Stimulated activated CD4-positive, alpha-beta T cell treated with anti-CD3 and anti-CD28 coated beads, Interleukin-2, amount 100 ng/mL, for 4 hours (primary cell): Measurements from ENCODE around the gene NEDD9.

ENCODE experiments used
- DNase-seq: peaks from one replicate; pipeline ENCODE4 v3.0.0-alpha.2; 2020; ENCODE audit warnings: low read depth

The NEDD9 gene, protein sequence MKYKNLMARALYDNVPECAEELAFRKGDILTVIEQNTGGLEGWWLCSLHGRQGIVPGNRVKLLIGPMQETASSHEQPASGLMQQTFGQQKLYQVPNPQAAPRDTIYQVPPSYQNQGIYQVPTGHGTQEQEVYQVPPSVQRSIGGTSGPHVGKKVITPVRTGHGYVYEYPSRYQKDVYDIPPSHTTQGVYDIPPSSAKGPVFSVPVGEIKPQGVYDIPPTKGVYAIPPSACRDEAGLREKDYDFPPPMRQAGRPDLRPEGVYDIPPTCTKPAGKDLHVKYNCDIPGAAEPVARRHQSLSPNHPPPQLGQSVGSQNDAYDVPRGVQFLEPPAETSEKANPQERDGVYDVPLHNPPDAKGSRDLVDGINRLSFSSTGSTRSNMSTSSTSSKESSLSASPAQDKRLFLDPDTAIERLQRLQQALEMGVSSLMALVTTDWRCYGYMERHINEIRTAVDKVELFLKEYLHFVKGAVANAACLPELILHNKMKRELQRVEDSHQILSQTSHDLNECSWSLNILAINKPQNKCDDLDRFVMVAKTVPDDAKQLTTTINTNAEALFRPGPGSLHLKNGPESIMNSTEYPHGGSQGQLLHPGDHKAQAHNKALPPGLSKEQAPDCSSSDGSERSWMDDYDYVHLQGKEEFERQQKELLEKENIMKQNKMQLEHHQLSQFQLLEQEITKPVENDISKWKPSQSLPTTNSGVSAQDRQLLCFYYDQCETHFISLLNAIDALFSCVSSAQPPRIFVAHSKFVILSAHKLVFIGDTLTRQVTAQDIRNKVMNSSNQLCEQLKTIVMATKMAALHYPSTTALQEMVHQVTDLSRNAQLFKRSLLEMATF

GRCh38 chr6:11232193-11232769, at the start of gene NEDD9:
Gene NEDD9, minus strand, starts transcription at chr6:11232668. Its CDS starts 153 bp downstream, at chr6:11232515.
- peak; percentile 94 for DNase-seq

DNA sequence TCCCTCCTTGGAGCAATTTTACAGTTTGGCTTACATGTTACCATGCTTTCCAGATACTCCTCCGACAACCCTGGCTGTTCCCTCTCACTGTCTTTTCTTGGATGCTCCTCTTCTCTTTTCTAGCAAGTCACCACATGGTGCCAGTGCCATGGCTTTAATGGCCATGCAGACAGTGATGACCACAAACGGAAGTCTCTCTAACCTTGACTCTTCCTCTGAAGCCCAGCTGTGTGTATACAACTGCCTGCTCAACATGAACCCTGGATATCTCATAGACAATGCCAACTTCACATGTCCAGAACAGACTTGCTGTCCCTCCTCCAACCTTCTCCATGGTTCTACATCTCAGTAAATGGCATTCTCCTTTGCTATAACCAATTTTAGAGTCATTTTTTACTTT, 49.8 kb upstream of the NEDD9 start:
- no peak for DNase-seq

DNA sequence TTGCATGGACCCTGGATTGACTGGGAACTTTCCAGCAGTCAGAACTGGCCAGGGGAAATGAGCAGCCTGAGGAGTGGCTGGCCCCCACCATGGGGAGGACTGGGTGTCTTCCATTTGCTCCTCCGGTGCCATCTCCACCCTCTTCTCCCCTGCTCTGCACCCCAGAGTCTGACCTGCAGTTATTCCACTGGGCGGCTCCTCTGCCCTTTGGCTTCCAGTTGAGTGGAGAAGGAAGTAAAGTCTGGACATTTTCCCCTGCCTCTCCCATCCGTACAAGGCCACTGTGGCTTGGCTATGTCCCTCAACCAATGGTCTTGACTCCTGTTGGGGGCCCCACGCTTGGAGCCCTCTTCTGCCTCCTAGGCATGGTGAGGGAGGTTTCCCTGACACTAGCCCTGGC, 47.9 kb upstream of the NEDD9 start:
- DNase-seq = no peak

DNA sequence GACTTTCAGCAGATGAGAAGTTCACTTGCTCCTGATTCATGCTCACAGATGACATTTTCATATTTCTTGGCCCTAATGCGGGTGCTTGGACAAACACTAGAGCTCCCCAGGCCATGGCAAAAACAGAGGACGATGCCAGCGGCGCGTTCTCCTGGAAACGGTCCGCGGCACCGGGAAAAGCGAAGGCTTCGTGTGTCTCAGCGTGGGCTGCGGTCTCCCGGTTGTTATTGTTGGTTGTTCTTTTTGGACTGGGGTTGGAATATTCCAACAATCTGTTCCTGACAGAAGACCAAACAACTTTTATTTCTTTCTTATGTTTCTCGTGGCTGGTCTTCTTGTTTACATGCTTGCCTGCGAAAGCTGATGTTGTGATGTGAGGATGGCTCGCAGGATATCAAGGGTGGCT, 46.8 kb upstream of the NEDD9 start:
- no peak for DNase-seq

GRCh38 chr6:11278207-11278559, 45.7 kb upstream of the NEDD9 start:
- DNase-seq = no peak

GRCh38 chr6:11277275-11278206, 45.1 kb upstream of the NEDD9 start:
- no peak for DNase-seq

DNA sequence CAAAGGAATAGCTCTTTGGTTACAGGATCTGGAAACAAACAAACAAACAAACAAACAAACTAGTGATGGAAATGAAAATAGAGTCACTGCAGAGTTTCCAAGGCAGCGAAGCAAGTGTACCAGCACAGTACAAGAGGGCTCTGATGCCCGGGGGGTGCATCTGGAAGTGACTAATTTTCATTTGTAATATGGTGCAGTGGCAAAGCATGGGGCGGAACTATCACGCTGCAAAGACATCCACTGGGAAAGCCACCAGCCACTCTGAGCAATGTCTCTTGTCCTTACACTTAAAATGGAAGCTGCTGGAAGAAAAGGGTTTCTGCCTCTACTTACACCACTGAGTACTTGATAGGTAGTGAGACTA, 44.4 kb upstream of the NEDD9 start:
- DNase-seq = no peak

- DNase-seq = no peak
These were observed 43.8 kb upstream of the NEDD9 start for GRCh38 chr6:11276228-11276627.

GRCh38 chr6:11275598-11275997, 43.1 kb upstream of the NEDD9 start:
- DNase-seq = no peak

DNA sequence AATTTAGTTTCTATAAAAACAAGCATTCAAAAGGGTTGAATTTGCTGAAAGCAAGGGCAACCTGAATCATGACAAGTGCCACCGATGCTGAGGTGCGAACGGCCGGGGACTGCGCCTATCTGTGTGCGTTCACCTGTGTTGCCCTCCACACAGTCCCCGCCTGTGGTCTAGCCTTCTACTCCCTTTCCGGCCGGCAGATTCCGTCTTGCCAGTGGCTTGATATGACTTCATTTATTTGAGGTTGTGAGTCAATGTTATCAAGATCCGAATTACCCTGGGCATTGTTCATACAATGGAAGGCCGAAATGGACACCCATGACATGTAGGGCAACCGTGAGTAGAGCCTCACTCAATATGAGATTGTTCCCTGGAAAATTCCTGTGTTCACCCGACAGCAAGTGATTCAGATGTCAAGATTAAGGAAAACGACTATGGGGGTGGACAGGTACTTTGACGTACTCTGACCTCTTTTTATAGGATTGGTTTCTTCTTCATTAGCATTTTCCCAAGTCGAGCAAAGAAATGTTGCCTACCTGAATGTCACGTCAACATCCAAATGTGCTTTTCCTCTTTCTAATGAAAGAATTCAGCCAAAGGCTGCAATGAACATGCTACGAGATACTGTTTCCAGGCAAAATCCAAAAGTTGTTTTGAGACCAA, 41.1 kb upstream of the NEDD9 start:
- no peak for DNase-seq

- no peak for DNase-seq
These were observed 40.2 kb upstream of the NEDD9 start for GRCh38 chr6:11272491-11273192.

DNA sequence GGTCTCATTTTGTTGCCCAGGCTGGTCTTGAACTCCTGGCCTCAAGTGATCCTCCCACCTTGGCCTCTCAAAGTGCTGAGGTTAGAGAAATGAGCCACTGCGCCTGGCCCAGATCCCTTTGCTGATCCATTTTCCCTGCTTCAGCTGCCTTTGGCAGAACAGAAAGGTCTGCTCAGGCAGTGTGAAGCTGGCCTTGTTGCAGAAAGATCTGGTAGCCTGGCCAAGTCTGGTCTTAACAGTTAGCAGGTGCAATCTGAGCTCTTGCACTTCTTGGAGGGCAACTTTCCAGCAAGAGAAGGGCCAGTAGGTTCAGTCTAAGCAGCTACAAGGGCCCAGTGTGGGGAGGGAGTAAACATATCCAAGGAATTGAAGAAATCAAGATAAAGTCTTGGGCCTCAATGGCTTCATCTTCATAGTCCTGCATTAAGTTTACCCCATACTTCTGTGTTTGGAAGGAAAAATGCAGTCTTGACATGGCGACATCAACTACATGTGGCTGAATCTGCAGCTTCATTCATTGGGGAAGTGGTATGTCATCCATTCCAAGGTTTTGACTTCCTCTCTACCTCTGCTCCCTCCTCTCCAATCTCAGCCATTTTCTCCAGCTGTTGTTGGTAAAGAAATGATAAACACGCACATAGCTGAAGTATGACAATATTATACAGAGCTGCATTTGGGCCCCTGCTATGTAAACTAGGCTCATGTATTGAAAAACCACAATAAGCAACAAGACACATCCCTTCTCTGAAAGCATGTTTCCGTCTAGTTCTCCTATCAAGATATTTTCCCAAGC, 39.0 kb upstream of the NEDD9 start:
- DNase-seq = no peak

DNA sequence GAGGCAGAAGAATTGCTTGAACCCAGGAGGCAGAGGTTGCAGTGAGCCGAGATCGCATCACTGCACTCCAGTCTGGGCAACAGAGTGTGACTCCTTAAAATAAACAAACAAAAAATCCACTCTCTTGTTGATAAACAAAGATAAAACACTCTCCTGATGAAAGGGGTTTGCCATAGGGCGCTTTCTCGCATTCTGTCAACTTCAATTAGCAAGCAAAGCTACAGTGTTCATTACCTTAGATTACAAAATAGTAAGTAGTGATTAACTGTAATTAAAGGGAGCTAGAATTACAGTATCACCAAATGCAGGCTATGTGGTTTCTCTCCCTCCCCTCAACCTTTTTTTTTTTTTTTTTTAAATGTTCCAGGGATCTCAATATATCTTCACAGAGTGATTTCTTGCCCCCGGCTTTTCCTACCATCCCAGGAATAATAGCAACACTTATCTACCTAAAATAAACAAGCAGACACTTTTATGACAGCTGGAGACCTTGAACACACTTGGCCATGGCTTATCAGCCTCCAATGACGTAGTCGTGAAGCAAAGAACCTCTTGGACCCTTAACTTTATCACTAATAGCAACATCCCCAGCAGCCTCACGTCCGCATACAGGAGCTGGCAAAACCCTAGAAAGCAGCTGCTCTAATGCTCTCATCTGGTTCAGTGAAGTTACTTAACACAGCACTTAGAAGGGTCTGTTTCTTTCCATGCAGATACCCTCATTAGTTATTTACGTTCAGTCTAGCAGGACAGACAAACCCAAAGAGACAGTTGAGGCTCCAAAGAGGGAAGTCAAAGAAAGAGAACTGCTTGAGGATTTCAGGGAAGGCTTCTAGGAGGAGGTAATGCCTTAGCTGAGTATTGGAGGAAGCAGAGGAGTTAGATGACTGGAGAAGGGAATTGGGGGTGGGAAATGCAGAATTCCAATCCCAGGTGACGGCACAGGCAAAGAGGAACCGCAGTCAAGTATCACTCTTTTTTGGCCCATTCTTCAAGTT, 37.9 kb upstream of the NEDD9 start:
- DNase-seq = no peak

GRCh38 chr6:11268978-11269377, 36.5 kb upstream of the NEDD9 start:
- DNase-seq = no peak

- no peak for DNase-seq
These were observed 34.5 kb upstream of the NEDD9 start for GRCh38 chr6:11266926-11267325.

- DNase-seq = no peak
These were observed 33.5 kb upstream of the NEDD9 start for GRCh38 chr6:11265932-11266331.

- DNase-seq = no peak
These were observed 31.6 kb upstream of the NEDD9 start for GRCh38 chr6:11264100-11264499.

DNA sequence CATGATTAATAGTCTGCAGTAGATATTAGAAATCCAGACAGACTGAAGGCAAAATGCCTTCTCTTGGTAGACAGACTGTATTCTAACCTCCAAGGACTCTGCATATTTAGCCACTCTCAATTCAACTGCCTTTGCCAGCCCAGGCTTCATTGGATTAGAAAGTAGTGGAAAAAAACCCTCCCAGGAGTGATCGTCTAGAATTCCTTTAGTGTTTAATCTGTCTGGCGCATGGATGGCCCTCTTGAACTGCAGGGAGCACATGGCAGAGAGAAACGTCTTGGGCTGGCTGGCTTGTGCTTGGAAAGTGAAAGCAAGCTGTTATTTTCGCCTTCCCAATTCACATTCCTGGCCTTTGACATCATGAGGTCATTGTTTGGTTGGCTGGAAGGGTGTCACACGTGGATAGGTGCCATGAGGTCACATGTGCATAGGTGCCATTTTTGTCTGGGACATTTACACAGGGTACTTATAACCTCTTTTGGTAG, 30.9 kb upstream of the NEDD9 start:
- DNase-seq = no peak

- no peak for DNase-seq
These were observed 29.8 kb upstream of the NEDD9 start for GRCh38 chr6:11262242-11262641.
